NB4 (cell line): ENCODE data around the gene CLEC17A.

Experiments
- DNase-seq: peaks from one replicate; pipeline ENCODE4 v3.0.0; 2010; ENCODE audit warnings: low read depth
- H3K4me3 ChIP-seq: one replicate; pipeline ENCODE4 v1.5.1; 2011; ENCODE audit warnings: mild to moderate bottlenecking, low read depth, low read length, moderate library complexity
- CTCF ChIP-seq: IDR thresholded peaks from one replicate; pipeline ENCODE4 v1.5.1; 2012; ENCODE audit warnings: low read depth, low read length
- MAX ChIP-seq: IDR thresholded peaks from 2 replicates; pipeline ENCODE4 v1.6.1; 2011; ENCODE audit warnings: low read depth, low read length
- MYC ChIP-seq: IDR thresholded peaks from 2 replicates; pipeline ENCODE4 v1.6.1; 2011; ENCODE audit warnings: low read depth, low read length
- POLR2A ChIP-seq: IDR thresholded peaks from 2 replicates; pipeline ENCODE4 v1.6.1; 2011; ENCODE audit warnings: mild to moderate bottlenecking; ENCODE audit not compliant: insufficient read length; ENCODE audit errors: extremely low read depth

Gene CLEC17A

GRCh38 chr19:14570864-14571527, 11.9 kb upstream of the CLEC17A start:
- no peak for DNase-seq
- TF ChIP-seq MAX (no peak), POLR2A (no peak), CTCF (no peak), MYC (no peak)
- H3K4me3 ChIP-seq = peak overlapping the region; percentile 78

GRCh38 chr19:14571695-14572490, 11.0 kb upstream of the CLEC17A start, which contains the start of gene NDUFB7:
Gene NDUFB7, minus strand, starts transcription at chr19:14572066. Its CDS starts 66 bp downstream, at chr19:14572000.
- DNase-seq = peak; percentile 95
- peak within 1 kb of the TSS; percentile 78 for H3K4me3 ChIP-seq
- TF ChIP-seq MYC (peak; percentile 76), MAX (peak; percentile 69), CTCF (peak; percentile 91), POLR2A (peak; percentile 71)

GRCh38 chr19:14575428-14575980, 7.4 kb upstream of the CLEC17A start:
- DNase-seq = no peak
- no peak overlapping the region for H3K4me3 ChIP-seq
- no peak for TF ChIP-seq MYC
- TF ChIP-seq MAX = no peak
- TF ChIP-seq CTCF = no peak
- TF ChIP-seq POLR2A = no peak

GRCh38 chr19:14576363-14576762, 6.5 kb upstream of the CLEC17A start:
- DNase-seq = no peak
- no peak overlapping the region for H3K4me3 ChIP-seq
- TF ChIP-seq MAX (no peak), CTCF (no peak), POLR2A (no peak), MYC (no peak)

GRCh38 chr19:14577264-14577663, 5.6 kb upstream of the CLEC17A start:
- DNase-seq = peak; percentile 76
- no peak overlapping the region for H3K4me3 ChIP-seq
- TF ChIP-seq CTCF (no peak), MAX (no peak), POLR2A (no peak), MYC (no peak)
